Lower leg skin (tissue), 3 donors: ENCODE measurements around the gene CAMTA1.

ENCODE experiments used
- POLR2A ChIP-seq, 2 donors: fragments of 450-650 bp; IDR thresholded peaks; one replicate each; pipeline ENCODE4 v1.6.1; 2016 to 2017; ENCODE audit warnings: antibody characterized with exemption in 2 of 2, mild to moderate bottlenecking in 1 of 2, moderate library complexity in 1 of 2
- TF ChIP-seq, protein P1 (sequence below), 3 donors: fragments of 450-650 bp; IDR thresholded peaks; one replicate each; pipeline ENCODE4 v1.5.1; 2016; ENCODE audit warnings: antibody characterized with exemption in 3 of 3, mild to moderate bottlenecking in 3 of 3, moderate library complexity in 2 of 3

- TF ChIP-seq POLR2A (IDR thresholded peaks at IDR 0.05), result no peak
- TF ChIP-seq, protein P1, sequence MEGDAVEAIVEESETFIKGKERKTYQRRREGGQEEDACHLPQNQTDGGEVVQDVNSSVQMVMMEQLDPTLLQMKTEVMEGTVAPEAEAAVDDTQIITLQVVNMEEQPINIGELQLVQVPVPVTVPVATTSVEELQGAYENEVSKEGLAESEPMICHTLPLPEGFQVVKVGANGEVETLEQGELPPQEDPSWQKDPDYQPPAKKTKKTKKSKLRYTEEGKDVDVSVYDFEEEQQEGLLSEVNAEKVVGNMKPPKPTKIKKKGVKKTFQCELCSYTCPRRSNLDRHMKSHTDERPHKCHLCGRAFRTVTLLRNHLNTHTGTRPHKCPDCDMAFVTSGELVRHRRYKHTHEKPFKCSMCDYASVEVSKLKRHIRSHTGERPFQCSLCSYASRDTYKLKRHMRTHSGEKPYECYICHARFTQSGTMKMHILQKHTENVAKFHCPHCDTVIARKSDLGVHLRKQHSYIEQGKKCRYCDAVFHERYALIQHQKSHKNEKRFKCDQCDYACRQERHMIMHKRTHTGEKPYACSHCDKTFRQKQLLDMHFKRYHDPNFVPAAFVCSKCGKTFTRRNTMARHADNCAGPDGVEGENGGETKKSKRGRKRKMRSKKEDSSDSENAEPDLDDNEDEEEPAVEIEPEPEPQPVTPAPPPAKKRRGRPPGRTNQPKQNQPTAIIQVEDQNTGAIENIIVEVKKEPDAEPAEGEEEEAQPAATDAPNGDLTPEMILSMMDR (IDR thresholded peaks at IDR 0.05), result no peak
These were observed 336.4 kb downstream of the CAMTA1 start for GRCh38 chr1:7121622-7121988.
